GM23338 (cell line): Measurements from ENCODE around the gene REV3L. TPM values are rescaled to one million over a fixed set of nuclear protein-coding genes. Genes with fewer than 3 reads are reported as not detected.

Experiments used
- ATAC-seq: fragments of 200-7000 bp; cut with Tn5 transposase; 3 replicates; pipeline ENCODE4 v1.9.1; 2020
- DNase-seq: peaks from one replicate; pipeline ENCODE4 v3.0.0-alpha.2; 2015; ENCODE audit warnings: low spot score
- H2AFZ ChIP-seq: fragments of 200-600 bp; sonication (generic); 2 replicates; pipeline ENCODE4 v1.8.0; 2016; ENCODE audit warnings: antibody characterized with exemption, mild to moderate bottlenecking, moderate library complexity
- H3F3A ChIP-seq: fragments of 200-600 bp; sonication (generic); replicated peaks from 2 replicates; pipeline ENCODE4 v1.8.0; 2017; ENCODE audit warnings: antibody characterized with exemption, mixed run types, low read depth
- H3K27ac ChIP-seq: fragments of 200-600 bp; sonication (generic); 2 replicates; pipeline ENCODE4 v1.6.1; 2016; ENCODE audit warnings: low read depth
- H3K27me3 ChIP-seq: fragments of 200-600 bp; sonication (generic); 2 replicates; pipeline ENCODE4 v1.8.0; 2016; ENCODE audit warnings: mild to moderate bottlenecking, mixed run types, moderate library complexity; ENCODE audit not compliant: insufficient read depth
- H3K36me3 ChIP-seq: fragments of 200-600 bp; sonication (generic); 2 replicates; pipeline ENCODE4 v1.8.0; 2016; ENCODE audit warnings: mild to moderate bottlenecking; ENCODE audit not compliant: insufficient read depth
- H3K4me1 ChIP-seq: fragments of 200-600 bp; sonication (generic); 2 replicates; pipeline ENCODE4 v1.8.0; 2016; ENCODE audit warnings: mild to moderate bottlenecking, moderate library complexity; ENCODE audit not compliant: insufficient read depth
- H3K4me2 ChIP-seq: fragments of 200-600 bp; sonication (generic); 2 replicates; pipeline ENCODE4 v1.7.1; 2017; ENCODE audit warnings: mixed run types
- H3K4me3 ChIP-seq: fragments of 200-600 bp; sonication (generic); 2 replicates; pipeline ENCODE4 v1.6.1; 2016; ENCODE audit warnings: mixed run types
- H3K79me2 ChIP-seq: fragments of 200-600 bp; sonication (generic); replicated peaks from 2 replicates; pipeline ENCODE4 v1.8.0; 2017; ENCODE audit warnings: mild to moderate bottlenecking; ENCODE audit not compliant: insufficient read depth
- H3K9me2 ChIP-seq: fragments of 200-600 bp; sonication (generic); 2 replicates; pipeline ENCODE4 v1.8.0; 2017; ENCODE audit not compliant: insufficient read depth
- H4K20me1 ChIP-seq: fragments of 200-600 bp; sonication (generic); replicated peaks from 2 replicates; pipeline ENCODE4 v1.8.0; 2017; ENCODE audit warnings: mild to moderate bottlenecking; ENCODE audit not compliant: insufficient read depth
- H3K27ac Mint-ChIP-seq: 2 replicates; pipeline ENCODE4 v1.8.0; 2020; ENCODE audit warnings: inconsistent platforms, mild to moderate bottlenecking, moderate library complexity, mixed read lengths
- H3K27me3 Mint-ChIP-seq: 3 replicates; pipeline ENCODE4 v1.8.0; 2022; ENCODE audit warnings: low read depth, mild to moderate bottlenecking, moderate library complexity, mixed read lengths, inconsistent platforms; ENCODE audit not compliant: insufficient read depth, poor library complexity
- H3K36me3 Mint-ChIP-seq: 3 replicates; pipeline ENCODE4 v1.8.0; 2021; ENCODE audit warnings: low read depth, mild to moderate bottlenecking, inconsistent platforms, moderate library complexity, mixed read lengths
- H3K4me1 Mint-ChIP-seq: 3 replicates; pipeline ENCODE4 v1.8.0; 2020; ENCODE audit warnings: mild to moderate bottlenecking, inconsistent platforms, mixed read lengths
- H3K4me3 Mint-ChIP-seq: 3 replicates; pipeline ENCODE4 v1.8.0; 2021; ENCODE audit warnings: moderate library complexity, mild to moderate bottlenecking, inconsistent platforms, mixed read lengths
- H3K9me3 Mint-ChIP-seq: 3 replicates; pipeline ENCODE4 v1.8.0; 2020; ENCODE audit warnings: moderate library complexity, mild to moderate bottlenecking, inconsistent platforms, mixed read lengths
- CREB1 ChIP-seq: fragments of 250-450 bp; sonication (Bioruptor Pico); IDR thresholded peaks from 2 replicates; pipeline ENCODE4 v1.5.0; 2020; ENCODE audit warnings: low read depth, mild to moderate bottlenecking, moderate library complexity
- EZH2 ChIP-seq: fragments of 200-600 bp; sonication (generic); IDR thresholded peaks from one replicate; pipeline ENCODE4 v1.8.0; 2017; ENCODE audit warnings: antibody characterized with exemption, mild to moderate bottlenecking, low read depth; ENCODE audit not compliant: unreplicated experiment
- EZH2phosphoT487 ChIP-seq: fragments of 200-600 bp; sonication (generic); IDR thresholded peaks from one replicate; pipeline ENCODE4 v1.8.1; 2018; ENCODE audit warnings: antibody characterized with exemption; ENCODE audit not compliant: unreplicated experiment
- JUNB ChIP-seq: IDR thresholded peaks from one replicate; pipeline ENCODE4 v1.6.1; 2016; ENCODE audit warnings: antibody characterized with exemption; ENCODE audit not compliant: unreplicated experiment
- POLR2AphosphoS5 ChIP-seq: IDR thresholded peaks from 2 replicates; pipeline ENCODE4 v1.6.1; 2016; ENCODE audit warnings: antibody characterized with exemption, low read depth
- STAT1 ChIP-seq: IDR thresholded peaks from one replicate; pipeline ENCODE4 v1.6.1; 2016; ENCODE audit warnings: antibody characterized with exemption; ENCODE audit not compliant: unreplicated experiment
- ZNF114 ChIP-seq: fragments of 250-450 bp; sonication (Bioruptor Pico); IDR thresholded peaks from 2 replicates; pipeline ENCODE4 v1.5.0; 2020; ENCODE audit warnings: mild to moderate bottlenecking, moderate library complexity
- ZNF331 ChIP-seq: fragments of 250-450 bp; sonication (Bioruptor Pico); IDR thresholded peaks from 2 replicates; pipeline ENCODE4 v1.5.0; 2020; ENCODE audit warnings: low read depth, mild to moderate bottlenecking, moderate library complexity
- polyA plus RNA-seq: library from polyadenylated mRNA; unstranded; fragments of >200 nt; fragmentation: Nextera tagmentation; extraction: Ambion mirVana; gene quantifications from 2 replicates; pipeline ENCODE4 v1.2.1, GENCODE V29; 2016
- total RNA-seq: library from RNA; depleted of rRNA; stranded (reverse); fragments of >200 nt; shearing (Covaris generic); gene quantifications from 2 replicates; pipeline ENCODE4 v1.2.3, GENCODE V29; 2014
- TF ChIP-seq, protein P1 (sequence below): IDR thresholded peaks from 2 replicates; pipeline ENCODE4 v1.6.1; 2016; ENCODE audit warnings: antibody characterized with exemption
- TF ChIP-seq, protein P2 (sequence below): fragments of 250-450 bp; sonication (Bioruptor Pico); IDR thresholded peaks from 2 replicates; pipeline ENCODE4 v1.5.0; 2020; ENCODE audit warnings: mild to moderate bottlenecking, moderate library complexity
- TF ChIP-seq, protein P3 (sequence below), 2 experiments: fragments of 200-600 bp in 1 of 2; sonication (generic) in 1 of 2; conservative IDR thresholded peaks; 2 replicates each; pipeline versions ENCODE4 v1.5.1 to v1.6.1; 2016 to 2017; ENCODE audit warnings: antibody characterized with exemption in 2 of 2, low read depth in 2 of 2, mild to moderate bottlenecking in 2 of 2, moderate library complexity in 1 of 2

Gene REV3L
- total and polyA plus RNA-seq, 2 experiments from 2014 or later, result 8.3 to 13.1 TPM

DNA sequence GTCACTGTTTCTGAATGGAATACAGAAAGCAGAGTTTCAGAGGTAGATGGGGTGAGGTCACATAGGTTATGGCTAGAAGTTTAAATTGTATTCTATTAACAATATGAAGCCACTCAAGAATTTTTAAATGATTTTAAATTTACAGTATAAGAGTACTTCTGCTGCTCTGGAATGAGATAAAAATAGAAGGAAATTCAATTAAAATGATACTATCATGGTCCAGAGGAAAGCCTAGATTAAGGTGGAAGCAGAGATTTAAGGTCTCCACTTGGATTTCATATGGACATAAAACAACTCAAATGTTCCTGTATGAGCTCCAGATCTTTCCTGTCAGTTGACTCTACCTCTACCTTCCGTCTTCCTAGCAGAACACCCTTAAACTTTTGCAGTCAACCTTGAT is 68.6 kb downstream of the REV3L start:
- Histone ChIP-seq H3F3A (no peaks in the 10 kb centered on the region), H4K20me1 (no peaks in the 10 kb centered on the region), H3K27ac (no peak overlapping the region), H2AFZ (no peak overlapping the region), H3K79me2 (peaks cover 4% of the 10 kb centered on the region; the same call in 1 of the 2 replicates), H3K4me3 (no peak overlapping the region), H3K4me1 (no peaks in the 10 kb centered on the region), H3K27me3 (no peaks in the 10 kb centered on the region), H3K4me2 (no peak overlapping the region), H3K36me3 (no peaks in the 10 kb centered on the region), H3K9me2 (no peaks in the 10 kb centered on the region)
- Mint-ChIP-seq H3K4me3 (no peak overlapping the region), H3K27me3 (no peaks in the 10 kb centered on the region), H3K36me3 (no peaks in the 10 kb centered on the region), H3K27ac (no peak overlapping the region), H3K4me1 (no peaks in the 10 kb centered on the region), H3K9me3 (no peaks in the 10 kb centered on the region)
- DNase-seq (no peak), ATAC-seq (no peak)
- TF ChIP-seq ZNF331 (CRISPR knock-in tag) (no peak), STAT1 (no peak), EZH2phosphoT487 (no peak), ZNF114 (CRISPR knock-in tag) (no peak)
- TF ChIP-seq, protein P1, sequence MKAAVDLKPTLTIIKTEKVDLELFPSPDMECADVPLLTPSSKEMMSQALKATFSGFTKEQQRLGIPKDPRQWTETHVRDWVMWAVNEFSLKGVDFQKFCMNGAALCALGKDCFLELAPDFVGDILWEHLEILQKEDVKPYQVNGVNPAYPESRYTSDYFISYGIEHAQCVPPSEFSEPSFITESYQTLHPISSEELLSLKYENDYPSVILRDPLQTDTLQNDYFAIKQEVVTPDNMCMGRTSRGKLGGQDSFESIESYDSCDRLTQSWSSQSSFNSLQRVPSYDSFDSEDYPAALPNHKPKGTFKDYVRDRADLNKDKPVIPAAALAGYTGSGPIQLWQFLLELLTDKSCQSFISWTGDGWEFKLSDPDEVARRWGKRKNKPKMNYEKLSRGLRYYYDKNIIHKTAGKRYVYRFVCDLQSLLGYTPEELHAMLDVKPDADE, result no peak

DNA sequence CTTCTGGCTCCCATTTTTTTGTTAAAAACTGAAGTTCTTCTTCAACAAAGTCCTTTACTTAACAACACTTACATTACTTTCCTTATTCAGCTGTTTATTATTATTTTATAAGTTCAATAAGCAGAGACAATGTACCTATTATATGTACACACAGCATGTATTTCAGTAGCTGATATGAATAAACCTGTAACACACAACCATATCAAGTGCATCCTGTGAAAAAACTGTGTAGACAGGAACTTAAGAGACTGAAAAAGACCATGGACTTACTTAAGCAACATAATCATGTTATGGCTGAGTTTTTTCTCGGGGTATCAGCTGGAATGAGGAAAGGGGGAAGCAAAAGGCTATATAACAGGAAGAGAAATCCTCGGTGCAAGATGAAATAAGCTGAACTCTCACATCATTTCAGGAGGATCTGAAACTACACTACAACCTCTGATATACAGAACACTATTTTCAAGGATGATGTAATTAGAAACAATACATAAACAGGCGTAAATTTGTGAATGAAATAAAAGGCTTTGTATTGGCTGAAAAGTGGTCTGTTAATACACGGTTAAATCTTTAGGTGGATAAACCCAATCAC is 70.9 kb downstream of the REV3L start:
- H4K20me1 ChIP-seq, result no peaks in the 10 kb centered on the region
- TF ChIP-seq, protein P1, result no peak
- TF ChIP-seq JUNB, result no peak
- no peak for TF ChIP-seq EZH2
- no peak for TF ChIP-seq POLR2AphosphoS5
- no peak for TF ChIP-seq CREB1 (CRISPR knock-in tag)
- TF ChIP-seq ZNF331 (CRISPR knock-in tag), result no peak
- TF ChIP-seq, protein P2, sequence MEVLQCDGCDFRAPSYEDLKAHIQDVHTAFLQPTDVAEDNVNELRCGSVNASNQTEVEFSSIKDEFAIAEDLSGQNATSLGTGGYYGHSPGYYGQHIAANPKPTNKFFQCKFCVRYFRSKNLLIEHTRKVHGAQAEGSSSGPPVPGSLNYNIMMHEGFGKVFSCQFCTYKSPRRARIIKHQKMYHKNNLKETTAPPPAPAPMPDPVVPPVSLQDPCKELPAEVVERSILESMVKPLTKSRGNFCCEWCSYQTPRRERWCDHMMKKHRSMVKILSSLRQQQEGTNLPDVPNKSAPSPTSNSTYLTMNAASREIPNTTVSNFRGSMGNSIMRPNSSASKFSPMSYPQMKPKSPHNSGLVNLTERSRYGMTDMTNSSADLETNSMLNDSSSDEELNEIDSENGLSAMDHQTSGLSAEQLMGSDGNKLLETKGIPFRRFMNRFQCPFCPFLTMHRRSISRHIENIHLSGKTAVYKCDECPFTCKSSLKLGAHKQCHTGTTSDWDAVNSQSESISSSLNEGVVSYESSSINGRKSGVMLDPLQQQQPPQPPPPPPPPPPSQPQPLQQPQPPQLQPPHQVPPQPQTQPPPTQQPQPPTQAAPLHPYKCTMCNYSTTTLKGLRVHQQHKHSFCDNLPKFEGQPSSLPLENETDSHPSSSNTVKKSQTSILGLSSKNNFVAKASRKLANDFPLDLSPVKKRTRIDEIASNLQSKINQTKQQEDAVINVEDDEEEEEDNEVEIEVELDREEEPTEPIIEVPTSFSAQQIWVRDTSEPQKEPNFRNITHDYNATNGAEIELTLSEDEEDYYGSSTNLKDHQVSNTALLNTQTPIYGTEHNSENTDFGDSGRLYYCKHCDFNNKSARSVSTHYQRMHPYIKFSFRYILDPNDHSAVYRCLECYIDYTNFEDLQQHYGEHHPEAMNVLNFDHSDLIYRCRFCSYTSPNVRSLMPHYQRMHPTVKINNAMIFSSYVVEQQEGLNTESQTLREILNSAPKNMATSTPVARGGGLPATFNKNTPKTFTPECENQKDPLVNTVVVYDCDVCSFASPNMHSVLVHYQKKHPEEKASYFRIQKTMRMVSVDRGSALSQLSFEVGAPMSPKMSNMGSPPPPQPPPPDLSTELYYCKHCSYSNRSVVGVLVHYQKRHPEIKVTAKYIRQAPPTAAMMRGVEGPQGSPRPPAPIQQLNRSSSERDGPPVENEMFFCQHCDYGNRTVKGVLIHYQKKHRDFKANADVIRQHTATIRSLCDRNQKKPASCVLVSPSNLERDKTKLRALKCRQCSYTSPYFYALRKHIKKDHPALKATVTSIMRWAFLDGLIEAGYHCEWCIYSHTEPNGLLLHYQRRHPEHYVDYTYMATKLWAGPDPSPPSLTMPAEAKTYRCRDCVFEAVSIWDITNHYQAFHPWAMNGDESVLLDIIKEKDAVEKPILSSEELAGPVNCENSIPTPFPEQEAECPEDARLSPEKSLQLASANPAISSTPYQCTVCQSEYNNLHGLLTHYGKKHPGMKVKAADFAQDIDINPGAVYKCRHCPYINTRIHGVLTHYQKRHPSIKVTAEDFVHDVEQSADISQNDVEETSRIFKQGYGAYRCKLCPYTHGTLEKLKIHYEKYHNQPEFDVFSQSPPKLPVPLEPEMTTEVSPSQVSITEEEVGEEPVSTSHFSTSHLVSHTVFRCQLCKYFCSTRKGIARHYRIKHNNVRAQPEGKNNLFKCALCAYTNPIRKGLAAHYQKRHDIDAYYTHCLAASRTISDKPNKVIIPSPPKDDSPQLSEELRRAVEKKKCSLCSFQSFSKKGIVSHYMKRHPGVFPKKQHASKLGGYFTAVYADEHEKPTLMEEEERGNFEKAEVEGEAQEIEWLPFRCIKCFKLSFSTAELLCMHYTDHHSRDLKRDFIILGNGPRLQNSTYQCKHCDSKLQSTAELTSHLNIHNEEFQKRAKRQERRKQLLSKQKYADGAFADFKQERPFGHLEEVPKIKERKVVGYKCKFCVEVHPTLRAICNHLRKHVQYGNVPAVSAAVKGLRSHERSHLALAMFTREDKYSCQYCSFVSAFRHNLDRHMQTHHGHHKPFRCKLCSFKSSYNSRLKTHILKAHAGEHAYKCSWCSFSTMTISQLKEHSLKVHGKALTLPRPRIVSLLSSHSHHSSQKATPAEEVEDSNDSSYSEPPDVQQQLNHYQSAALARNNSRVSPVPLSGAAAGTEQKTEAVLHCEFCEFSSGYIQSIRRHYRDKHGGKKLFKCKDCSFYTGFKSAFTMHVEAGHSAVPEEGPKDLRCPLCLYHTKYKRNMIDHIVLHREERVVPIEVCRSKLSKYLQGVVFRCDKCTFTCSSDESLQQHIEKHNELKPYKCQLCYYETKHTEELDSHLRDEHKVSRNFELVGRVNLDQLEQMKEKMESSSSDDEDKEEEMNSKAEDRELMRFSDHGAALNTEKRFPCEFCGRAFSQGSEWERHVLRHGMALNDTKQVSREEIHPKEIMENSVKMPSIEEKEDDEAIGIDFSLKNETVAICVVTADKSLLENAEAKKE, result no peak
- TF ChIP-seq STAT1, result no peak
- no peak for TF ChIP-seq ZNF114 (CRISPR knock-in tag)
- no peak for TF ChIP-seq EZH2phosphoT487
- TF ChIP-seq, protein P3, sequence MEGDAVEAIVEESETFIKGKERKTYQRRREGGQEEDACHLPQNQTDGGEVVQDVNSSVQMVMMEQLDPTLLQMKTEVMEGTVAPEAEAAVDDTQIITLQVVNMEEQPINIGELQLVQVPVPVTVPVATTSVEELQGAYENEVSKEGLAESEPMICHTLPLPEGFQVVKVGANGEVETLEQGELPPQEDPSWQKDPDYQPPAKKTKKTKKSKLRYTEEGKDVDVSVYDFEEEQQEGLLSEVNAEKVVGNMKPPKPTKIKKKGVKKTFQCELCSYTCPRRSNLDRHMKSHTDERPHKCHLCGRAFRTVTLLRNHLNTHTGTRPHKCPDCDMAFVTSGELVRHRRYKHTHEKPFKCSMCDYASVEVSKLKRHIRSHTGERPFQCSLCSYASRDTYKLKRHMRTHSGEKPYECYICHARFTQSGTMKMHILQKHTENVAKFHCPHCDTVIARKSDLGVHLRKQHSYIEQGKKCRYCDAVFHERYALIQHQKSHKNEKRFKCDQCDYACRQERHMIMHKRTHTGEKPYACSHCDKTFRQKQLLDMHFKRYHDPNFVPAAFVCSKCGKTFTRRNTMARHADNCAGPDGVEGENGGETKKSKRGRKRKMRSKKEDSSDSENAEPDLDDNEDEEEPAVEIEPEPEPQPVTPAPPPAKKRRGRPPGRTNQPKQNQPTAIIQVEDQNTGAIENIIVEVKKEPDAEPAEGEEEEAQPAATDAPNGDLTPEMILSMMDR (conservative IDR thresholded peaks at IDR 0.05; ENCODE audit: low read depth in 2 of 2), result no peak

More for the DNA sequence above, 70.9 kb downstream of the REV3L start:
- ATAC-seq (no peak), DNase-seq (no peak)
- Mint-ChIP-seq H3K27ac (no peak overlapping the region), H3K36me3 (no peaks in the 10 kb centered on the region), H3K4me3 (no peak overlapping the region), H3K4me1 (no peaks in the 10 kb centered on the region), H3K9me3 (no peaks in the 10 kb centered on the region), H3K27me3 (no peaks in the 10 kb centered on the region)
- no peak overlapping the region for H3K27ac ChIP-seq
- no peak overlapping the region for H3K4me2 ChIP-seq
- no peaks in the 10 kb centered on the region for H3K27me3 ChIP-seq
- H3K9me2 ChIP-seq, result no peaks in the 10 kb centered on the region
- H3F3A ChIP-seq, result no peaks in the 10 kb centered on the region
- H3K4me3 ChIP-seq, result no peak overlapping the region
- H3K79me2 ChIP-seq, result no peaks in the 10 kb centered on the region
- no peak overlapping the region for H2AFZ ChIP-seq
- no peaks in the 10 kb centered on the region for H3K4me1 ChIP-seq
- H3K36me3 ChIP-seq, result no peaks in the 10 kb centered on the region
